Measurements from ENCODE around the gene CATSPERE.

DNA sequence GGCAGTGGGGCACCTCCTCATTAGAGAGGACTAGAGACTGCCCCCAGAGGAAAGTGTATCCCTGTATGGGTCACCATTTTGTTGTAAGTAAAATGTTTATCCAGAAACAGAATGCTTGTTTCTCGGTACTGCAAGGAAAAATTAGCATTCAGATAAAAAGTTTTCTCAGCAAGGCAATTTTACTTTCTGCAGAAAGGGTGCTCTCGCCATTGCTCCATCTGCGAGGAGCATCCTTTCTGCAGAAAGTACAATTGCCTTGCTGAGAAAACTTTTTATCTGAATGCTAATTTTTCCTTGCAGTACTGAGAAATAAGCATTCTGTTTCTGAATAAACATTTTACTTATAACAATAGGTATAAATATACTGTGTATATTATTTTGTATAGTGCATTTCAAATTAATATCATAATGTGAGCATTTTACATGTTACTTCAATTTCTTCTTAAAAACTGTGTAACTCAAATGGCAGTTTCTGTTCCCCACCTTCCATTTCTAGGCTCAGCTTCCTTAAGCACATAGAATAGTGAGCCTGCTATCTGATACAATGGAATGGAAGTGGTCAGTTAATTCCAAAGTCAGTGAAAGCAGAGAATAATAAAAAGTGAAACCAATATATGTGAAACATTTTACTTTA is 115.3 kb downstream of the CATSPERE start:
- TF ChIP-seq EZH2 (IDR thresholded peaks at IDR 0.05; ENCODE audit: low read depth): no peak
- TF ChIP-seq, protein P1, sequence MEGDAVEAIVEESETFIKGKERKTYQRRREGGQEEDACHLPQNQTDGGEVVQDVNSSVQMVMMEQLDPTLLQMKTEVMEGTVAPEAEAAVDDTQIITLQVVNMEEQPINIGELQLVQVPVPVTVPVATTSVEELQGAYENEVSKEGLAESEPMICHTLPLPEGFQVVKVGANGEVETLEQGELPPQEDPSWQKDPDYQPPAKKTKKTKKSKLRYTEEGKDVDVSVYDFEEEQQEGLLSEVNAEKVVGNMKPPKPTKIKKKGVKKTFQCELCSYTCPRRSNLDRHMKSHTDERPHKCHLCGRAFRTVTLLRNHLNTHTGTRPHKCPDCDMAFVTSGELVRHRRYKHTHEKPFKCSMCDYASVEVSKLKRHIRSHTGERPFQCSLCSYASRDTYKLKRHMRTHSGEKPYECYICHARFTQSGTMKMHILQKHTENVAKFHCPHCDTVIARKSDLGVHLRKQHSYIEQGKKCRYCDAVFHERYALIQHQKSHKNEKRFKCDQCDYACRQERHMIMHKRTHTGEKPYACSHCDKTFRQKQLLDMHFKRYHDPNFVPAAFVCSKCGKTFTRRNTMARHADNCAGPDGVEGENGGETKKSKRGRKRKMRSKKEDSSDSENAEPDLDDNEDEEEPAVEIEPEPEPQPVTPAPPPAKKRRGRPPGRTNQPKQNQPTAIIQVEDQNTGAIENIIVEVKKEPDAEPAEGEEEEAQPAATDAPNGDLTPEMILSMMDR (conservative IDR thresholded peaks at IDR 0.05): no peak
